ENCODE measurements around the gene PSMG4.

GRCh38 chr6:3310703-3311102 is 52.0 kb downstream of the PSMG4 start:
- TF ChIP-seq CTCF (IDR thresholded peaks at IDR 0.05; ENCODE audit: low read length) = no peak
- no peak for TF ChIP-seq EZH2 (optimal IDR thresholded peaks at IDR 0.05; ENCODE audit: low read depth, low read length)
- no peak for TF ChIP-seq EZH2phosphoT487 (IDR thresholded peaks at IDR 0.05; ENCODE audit: low read length)

Data from MM.1S (cell line).